ENCODE data around the gene USO1. TPM values are rescaled to one million over a fixed set of nuclear protein-coding genes. Genes with fewer than 3 reads are reported as not detected.

USO1 gene
- total RNA-seq, 6 donors from 2014 or later, result 23.7 to 111 (median 54.3) TPM

GRCh38 chr4:75771607-75772006 is 47.2 kb downstream of the USO1 start:
- TF ChIP-seq CTCF (IDR thresholded peaks at IDR 0.05), result no peak
- TF ChIP-seq EP300 (IDR thresholded peaks at IDR 0.05), result no peak
- Histone ChIP-seq H3K27ac (no peak overlapping the region), H3K4me1 (peaks cover 0 to 6% (median 1%) of the 10 kb centered on the region in 4 donors), H3K4me3 (no peak overlapping the region), H3K9me3 (no peaks in the 10 kb centered on the region), H3K27me3 (no peaks in the 10 kb centered on the region), H3K36me3 (peaks cover 15 to 65% (median 31%) of the 10 kb centered on the region in 4 donors)
- WGBS, 2 donors, result 2 to 3% methylated on average over 1 of the region's 1 CpG
- DNase-seq (no peak), ATAC-seq (ENCODE audit: low FRiP score in 2 of 2) (no peak)

- no peak overlapping the region for H3K4me3 ChIP-seq
- no peak for DNase-seq
Measured at GRCh38 chr4:75777589-75777988, 53.2 kb downstream of the USO1 start.

GRCh38 chr4:75779105-75779757 is 54.9 kb downstream of the USO1 start:
- H3K4me1 ChIP-seq, result no peaks in the 10 kb centered on the region
- no peaks in the 10 kb centered on the region for H3K9me3 ChIP-seq
- H3K27ac ChIP-seq, result no peak overlapping the region
- DNase-seq (no peak), ATAC-seq (ENCODE audit: low FRiP score in 2 of 2) (no peak)
- no peaks in the 10 kb centered on the region for H3K27me3 ChIP-seq
- 78 to 83% methylated on average over 5 of the region's 5 CpGs for WGBS, 2 donors
- TF ChIP-seq POLR2A (IDR thresholded peaks at IDR 0.05) (no peak), EP300 (IDR thresholded peaks at IDR 0.05) (no peak), CTCF (IDR thresholded peaks at IDR 0.05) (no peak)
- no peak overlapping the region for H3K4me3 ChIP-seq
- H3K36me3 ChIP-seq, result peaks cover 20 to 89% (median 49%) of the 10 kb centered on the region in 4 donors

More at GRCh38 chr4:75777589-75777988, 53.2 kb downstream of the USO1 start:
- Histone ChIP-seq H3K27me3 (no peaks in the 10 kb centered on the region), H3K36me3 (peaks cover 19 to 82% (median 39%) of the 10 kb centered on the region in 4 donors), H3K4me1 (no peaks in the 10 kb centered on the region), H3K9me3 (no peaks in the 10 kb centered on the region), H3K27ac (no peak overlapping the region)
- 97 to 100% methylated on average over 2 of the region's 2 CpGs for WGBS, 2 donors
- TF ChIP-seq POLR2A (IDR thresholded peaks at IDR 0.05), result no peak
- no peak for TF ChIP-seq CTCF (IDR thresholded peaks at IDR 0.05)
- no peak for TF ChIP-seq EP300 (IDR thresholded peaks at IDR 0.05)
- TF ChIP-seq POLR2AphosphoS5 (IDR thresholded peaks at IDR 0.05), result no peak
- ATAC-seq (ENCODE audit: low FRiP score in 2 of 2), result no peak

GRCh38 chr4:75781305-75781704 is 56.9 kb downstream of the USO1 start:
- Histone ChIP-seq H3K4me1 (no peaks in the 10 kb centered on the region), H3K4me3 (no peak overlapping the region), H3K27me3 (no peaks in the 10 kb centered on the region), H3K27ac (no peak overlapping the region), H3K36me3 (peaks cover 15 to 82% (median 38%) of the 10 kb centered on the region in 4 donors), H3K9me3 (no peaks in the 10 kb centered on the region)
- ATAC-seq (ENCODE audit: low FRiP score in 2 of 2), result no peak
- TF ChIP-seq POLR2A (IDR thresholded peaks at IDR 0.05) (no peak), POLR2AphosphoS5 (IDR thresholded peaks at IDR 0.05) (no peak), EP300 (IDR thresholded peaks at IDR 0.05) (no peak), CTCF (IDR thresholded peaks at IDR 0.05) (no peak)
- DNase-seq, result no peak

- ATAC-seq (ENCODE audit: low FRiP score in 2 of 2) (no peak), DNase-seq (no peak)
- Histone ChIP-seq H3K27ac (no peak overlapping the region), H3K36me3 (peaks cover 3 to 85% (median 46%) of the 10 kb centered on the region in 4 donors), H3K4me3 (no peak overlapping the region), H3K9me3 (no peaks in the 10 kb centered on the region), H3K4me1 (no peaks in the 10 kb centered on the region), H3K27me3 (no peaks in the 10 kb centered on the region)
- WGBS, 2 donors, result 91 to 100% methylated on average over 1 of the region's 1 CpG
- TF ChIP-seq POLR2AphosphoS5 (IDR thresholded peaks at IDR 0.05) (no peak), POLR2A (IDR thresholded peaks at IDR 0.05) (no peak), CTCF (IDR thresholded peaks at IDR 0.05) (no peak), EP300 (IDR thresholded peaks at IDR 0.05) (no peak)
Measured at GRCh38 chr4:75786526-75786925, 62.1 kb downstream of the USO1 start.
